Measurements from ENCODE around the gene BRIP1.

Gene BRIP1

GRCh38 chr17:61848896-61849295, 14.4 kb downstream of the BRIP1 start:
- in situ Hi-C loops (cut with HindIII; ENCODE audit: low sequenced_read_pairs): no loop called here
- H3K4me3 ChIP-seq (ENCODE audit: low read depth, low read length): no peak overlapping the region
- DNase-seq (ENCODE audit: low read depth): no peak
- no peak for TF ChIP-seq CTCF (IDR thresholded peaks at IDR 0.05; ENCODE audit: low read depth, low read length, missing control alignments)

GRCh38 chr17:61848247-61848646, 15.1 kb downstream of the BRIP1 start:
- no peak for TF ChIP-seq CTCF (IDR thresholded peaks at IDR 0.05; ENCODE audit: low read depth, low read length, missing control alignments)
- in situ Hi-C loops (cut with HindIII; ENCODE audit: low sequenced_read_pairs): no loop called here
- H3K4me3 ChIP-seq (ENCODE audit: low read depth, low read length): no peak overlapping the region
- no peak for DNase-seq (ENCODE audit: low read depth)

DNA sequence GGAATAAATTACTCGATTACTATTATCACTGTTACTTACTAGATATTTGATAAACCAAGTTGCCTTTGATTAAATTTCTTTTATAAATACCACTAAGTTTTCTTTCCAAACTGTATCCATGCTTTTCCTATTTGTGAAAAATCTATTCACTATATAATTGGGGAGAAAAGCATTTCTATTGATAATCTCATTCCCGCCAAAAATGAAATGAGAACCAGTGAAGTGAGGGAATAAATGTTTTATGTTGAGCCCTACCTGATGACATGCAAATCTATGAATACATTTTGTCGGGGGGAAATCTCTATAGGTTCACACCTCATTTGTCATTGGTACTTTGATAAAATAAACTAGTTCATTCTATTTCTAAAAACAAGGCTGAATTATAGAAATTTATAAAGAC, 15.7 kb downstream of the BRIP1 start:
- in situ Hi-C loops (cut with HindIII; ENCODE audit: low sequenced_read_pairs): no loop called here
- DNase-seq (ENCODE audit: low read depth): no peak

DNA sequence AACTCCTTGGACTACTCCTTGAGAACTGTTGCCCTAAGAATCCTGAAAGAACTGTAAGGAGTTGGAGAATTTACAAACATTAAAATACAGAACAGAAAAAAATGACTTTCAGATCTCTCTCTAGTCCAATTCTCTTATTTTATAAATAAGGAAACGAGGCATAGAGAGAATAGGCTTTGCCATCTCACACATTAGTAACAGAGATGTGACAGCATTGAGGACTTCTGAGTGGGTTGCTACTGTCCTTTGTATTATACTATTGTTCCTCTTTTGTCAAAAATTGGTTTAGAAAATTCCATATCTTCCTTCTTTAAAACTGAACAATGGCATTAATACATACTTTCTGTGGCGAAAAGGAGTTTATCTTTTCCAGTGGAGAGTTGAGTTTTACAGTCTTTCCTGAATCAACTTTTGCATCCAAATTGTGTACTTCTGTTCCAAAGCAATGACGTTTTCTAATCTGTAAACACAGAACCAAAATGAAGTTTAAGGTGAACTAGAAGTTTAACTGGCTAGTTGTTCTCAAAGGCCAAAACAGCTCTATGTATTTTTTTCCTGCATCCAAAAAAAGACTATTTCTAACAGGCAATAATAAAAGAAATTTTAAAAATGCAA, 16.5 kb downstream of the BRIP1 start:
- in situ Hi-C loops (cut with HindIII; ENCODE audit: low sequenced_read_pairs): no loop called here
- no peak overlapping the region for H3K4me3 ChIP-seq (ENCODE audit: low read depth, low read length)
- DNase-seq (ENCODE audit: low read depth): no peak
- no peak for TF ChIP-seq CTCF (IDR thresholded peaks at IDR 0.05; ENCODE audit: low read depth, low read length, missing control alignments)

More for the DNA sequence above, 15.7 kb downstream of the BRIP1 start:
- no peak for TF ChIP-seq CTCF (IDR thresholded peaks at IDR 0.05; ENCODE audit: low read depth, low read length, missing control alignments)
- no peak overlapping the region for H3K4me3 ChIP-seq (ENCODE audit: low read depth, low read length)

GRCh38 chr17:61846088-61846487, 17.2 kb downstream of the BRIP1 start:
- in situ Hi-C loops (cut with HindIII; ENCODE audit: low sequenced_read_pairs): no loop called here
- DNase-seq (ENCODE audit: low read depth): no peak
- H3K4me3 ChIP-seq (ENCODE audit: low read depth, low read length): no peak overlapping the region
- no peak for TF ChIP-seq CTCF (IDR thresholded peaks at IDR 0.05; ENCODE audit: low read depth, low read length, missing control alignments)

DNA sequence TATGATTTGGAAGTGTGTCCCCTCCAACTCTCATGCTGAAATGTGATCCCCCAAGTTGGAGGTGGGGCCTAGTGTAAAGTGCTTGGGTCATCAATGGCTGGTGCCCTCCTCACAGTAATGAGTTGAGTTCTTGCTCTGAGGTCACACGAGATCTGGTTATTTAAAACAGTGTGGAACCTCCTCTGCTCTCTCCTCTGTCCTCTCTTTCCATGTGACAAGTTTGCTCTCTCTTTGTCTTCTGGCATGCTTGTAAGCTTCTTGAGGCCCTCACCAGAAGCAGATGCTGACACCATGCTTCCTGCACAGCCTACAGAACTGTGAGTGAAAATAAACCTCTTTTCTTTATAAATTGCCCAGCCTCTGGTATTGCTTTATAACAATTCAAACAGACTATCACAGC, 19.9 kb downstream of the BRIP1 start:
- TF ChIP-seq CTCF (IDR thresholded peaks at IDR 0.05; ENCODE audit: low read depth, low read length, missing control alignments): no peak
- DNase-seq (ENCODE audit: low read depth): no peak
- in situ Hi-C loops (cut with HindIII; ENCODE audit: low sequenced_read_pairs): no loop called here
- H3K4me3 ChIP-seq (ENCODE audit: low read depth, low read length): no peak overlapping the region
